ENCODE results near the gene PHEX. TPM values are rescaled to one million over a fixed set of nuclear protein-coding genes. Genes with fewer than 3 reads are reported as not detected.

Gene PHEX
- total and polyA plus RNA-seq, 4 experiments from 2014 or later = 0.25 to 0.98 (median 0.37) TPM

DNA sequence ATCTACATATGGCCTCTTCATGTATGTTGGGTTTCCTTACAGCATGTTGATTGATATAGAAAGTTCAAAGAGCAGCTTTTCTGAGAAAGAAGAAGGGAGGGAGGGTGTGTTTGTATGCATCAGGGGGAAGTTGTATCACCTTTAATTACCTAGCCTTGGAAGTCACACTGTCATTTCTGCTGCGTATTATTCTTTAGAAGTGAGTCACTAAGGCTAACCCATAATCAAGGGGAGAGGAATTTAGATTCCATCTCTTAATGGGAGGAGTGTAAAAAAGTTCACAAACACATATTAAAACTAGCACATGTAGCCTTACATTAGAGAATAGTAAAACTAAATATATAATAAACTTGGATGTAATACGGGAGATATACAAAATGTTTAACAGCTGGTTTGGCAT, 154.0 kb downstream of the PHEX start:
- Mint-ChIP-seq H3K4me3 (no peak overlapping the region), H3K27me3 (no peaks in the 10 kb centered on the region), H3K4me1 (no peaks in the 10 kb centered on the region), H3K27ac (no peak overlapping the region), H3K9me3 (no peaks in the 10 kb centered on the region), H3K36me3 (no peaks in the 10 kb centered on the region)
- DNase-seq = no peak
- no peaks in the 10 kb centered on the region for H3K4me1 ChIP-seq (ENCODE audit: insufficient read depth, low read length)
- intact Hi-C loops (cut with micrococcal nuclease) = no loop called here
- H3K27ac ChIP-seq (ENCODE audit: low read depth, low read length) = no peak overlapping the region
- no peaks in the 10 kb centered on the region for H3K27me3 ChIP-seq (ENCODE audit: insufficient read depth, low read length)
- no peak overlapping the region for H3K4me3 ChIP-seq (ENCODE audit: low read length in 2 of 2)
- POLR2A ChIA-PET (ENCODE audit: partially characterized antibody) = no interaction called here
- CTCF ChIA-PET (ENCODE audit: partially characterized antibody) = no interaction called here
- H3K36me3 ChIP-seq (ENCODE audit: insufficient read depth, low read length) = no peaks in the 10 kb centered on the region
- H3K9me3 ChIP-seq (ENCODE audit: control insufficient read depth in 1 of 2, low read length in 2 of 2) = no peaks in the 10 kb centered on the region

DNA sequence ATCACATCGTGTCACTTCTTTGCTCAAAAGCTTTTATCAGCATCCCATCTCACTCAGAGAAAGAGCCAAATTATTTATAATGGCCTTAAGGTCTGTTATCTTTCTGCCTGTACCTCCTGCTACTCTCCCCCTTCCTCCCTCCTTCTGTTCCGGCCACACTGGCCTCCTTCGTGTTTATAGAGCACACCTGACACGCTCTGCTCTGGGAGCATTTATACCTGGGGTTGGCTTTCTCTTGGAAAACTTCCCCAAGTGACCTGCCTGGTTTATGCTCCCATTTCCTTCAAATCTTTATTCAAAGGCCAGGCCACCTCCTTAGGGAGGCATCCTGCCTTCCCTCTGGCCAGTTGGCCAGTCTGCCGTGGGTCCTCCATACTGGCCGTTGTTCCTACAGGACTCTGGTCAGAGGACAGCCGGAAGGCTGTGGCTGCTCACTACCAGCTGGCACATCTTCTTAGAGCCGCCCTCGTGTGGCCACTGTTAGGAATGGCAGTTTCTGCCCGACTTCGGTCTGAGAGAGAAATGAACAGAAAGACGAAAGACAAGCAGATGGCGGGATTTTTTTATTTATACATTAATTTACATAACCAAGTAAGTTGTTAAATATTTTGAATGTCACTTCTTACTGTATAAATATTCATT, 160.4 kb downstream of the PHEX start:
- no peaks in the 10 kb centered on the region for H3K36me3 Mint-ChIP-seq
- peak overlapping the region in 2 of 8 donors; percentile 51 to 53 for H3K4me3 Mint-ChIP-seq

DNA sequence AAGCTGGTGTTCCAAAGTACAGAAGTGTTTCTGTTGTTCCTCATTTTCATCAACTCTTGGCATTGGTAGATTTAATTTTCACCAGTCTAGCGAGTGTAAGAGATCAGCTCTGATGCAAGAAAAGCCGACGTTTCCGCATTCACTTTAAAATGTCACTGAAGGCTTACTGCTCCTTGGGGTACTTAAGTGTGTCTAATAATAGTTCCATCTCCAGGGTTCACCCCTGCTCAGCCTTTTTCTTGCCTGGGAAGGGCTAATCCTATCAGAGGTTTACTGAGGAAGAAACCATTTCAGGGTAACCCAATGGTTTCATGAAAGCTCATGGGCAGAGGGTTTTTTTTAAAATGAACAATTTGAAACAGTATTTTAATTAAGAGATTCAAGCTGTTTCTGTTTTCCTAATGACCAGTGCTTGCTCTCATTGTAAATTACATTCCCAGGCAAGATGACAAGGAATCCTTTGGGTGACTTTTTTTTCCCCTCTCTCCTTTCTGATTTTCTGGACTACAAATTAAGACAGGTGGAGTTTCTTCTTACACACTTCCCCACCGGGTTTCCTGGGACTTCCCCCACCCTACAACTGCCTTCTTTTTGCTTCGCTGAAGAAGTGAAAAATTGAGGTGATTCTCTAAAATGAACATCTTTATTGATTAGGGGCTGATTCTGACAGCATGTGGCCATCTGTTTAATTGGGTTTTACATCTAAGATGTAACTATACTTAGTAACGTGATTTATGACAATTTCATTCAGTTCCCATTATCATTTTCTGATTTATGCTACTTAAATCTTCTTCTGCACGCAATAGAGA, 161.9 kb downstream of the PHEX start:
- POLR2A ChIA-PET (ENCODE audit: partially characterized antibody) = no interaction called here
- Histone ChIP-seq H3K27ac (ENCODE audit: low read depth, low read length) (no peak overlapping the region), H3K9me3 (ENCODE audit: control insufficient read depth in 1 of 2, low read length in 2 of 2) (no peaks in the 10 kb centered on the region), H3K27me3 (ENCODE audit: insufficient read depth, low read length) (no peaks in the 10 kb centered on the region), H3K4me3 (ENCODE audit: low read length in 2 of 2) (no peak overlapping the region), H3K36me3 (ENCODE audit: insufficient read depth, low read length) (no peaks in the 10 kb centered on the region), H3K4me1 (ENCODE audit: insufficient read depth, low read length) (no peaks in the 10 kb centered on the region)
- Mint-ChIP-seq H3K27ac (no peak overlapping the region), H3K9me3 (peaks cover 0 to 2% (median 0%) of the 10 kb centered on the region in 8 donors), H3K4me1 (peaks cover 0 to 4% (median 3%) of the 10 kb centered on the region in 4 donors), H3K36me3 (no peaks in the 10 kb centered on the region), H3K4me3 (no peak overlapping the region), H3K27me3 (peaks cover 0 to 1% of the 10 kb centered on the region in 2 donors)
- no peak for DNase-seq
- intact Hi-C loops (cut with micrococcal nuclease) = loop anchor here (2.0 kb wide), 1 partner anchor 1667 kb away; no protein-coding TSS in a partner anchor
- CTCF ChIA-PET (ENCODE audit: partially characterized antibody) = interaction anchor here (1.2 to 1.8 kb wide), 2 partner anchors 58 to 209 kb away, joined by 3 to 7 read pairs; no protein-coding TSS in a partner anchor

More for the DNA sequence above, 160.4 kb downstream of the PHEX start:
- Histone ChIP-seq H3K4me3 (ENCODE audit: low read length in 2 of 2) (no peak overlapping the region), H3K27me3 (ENCODE audit: insufficient read depth, low read length) (no peaks in the 10 kb centered on the region), H3K36me3 (ENCODE audit: insufficient read depth, low read length) (no peaks in the 10 kb centered on the region), H3K9me3 (ENCODE audit: control insufficient read depth in 1 of 2, low read length in 2 of 2) (no peaks in the 10 kb centered on the region), H3K27ac (ENCODE audit: low read depth, low read length) (no peak overlapping the region), H3K4me1 (ENCODE audit: insufficient read depth, low read length) (no peaks in the 10 kb centered on the region)
- intact Hi-C loops (cut with micrococcal nuclease) = loop anchor here (1.0 to 2.0 kb wide), 2 partner anchors 56 to 1666 kb away; no protein-coding TSS in a partner anchor
- H3K9me3 Mint-ChIP-seq = peaks cover 0 to 2% (median 0%) of the 10 kb centered on the region in 8 donors
- H3K27me3 Mint-ChIP-seq = peaks cover 0 to 1% of the 10 kb centered on the region in 2 donors
- ChIA-PET CTCF (ENCODE audit: partially characterized antibody) (no interaction called here), POLR2A (ENCODE audit: partially characterized antibody) (no interaction called here)
- H3K27ac Mint-ChIP-seq = no peak overlapping the region
- DNase-seq = peak in 4 of 5 donors; percentile 28 to 46 (median 40)
- peaks cover 0 to 4% (median 3%) of the 10 kb centered on the region in 4 donors for H3K4me1 Mint-ChIP-seq

DNA sequence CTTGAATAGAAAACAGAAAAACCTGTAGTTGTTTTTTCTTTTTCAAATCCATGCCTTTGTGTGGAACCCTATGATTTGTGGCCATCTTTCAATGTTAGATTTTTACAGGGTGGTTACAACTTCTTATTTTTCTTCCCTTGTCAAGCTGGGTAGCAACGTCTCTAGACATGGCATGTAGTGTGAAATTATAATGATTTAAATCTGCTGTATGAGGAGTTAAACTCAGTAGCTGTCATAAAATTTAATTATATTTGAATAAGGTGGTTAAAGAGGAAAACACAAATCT, 162.5 kb downstream of the PHEX start:
- DNase-seq = no peak
- H3K9me3 Mint-ChIP-seq = peaks cover 0 to 2% (median 0%) of the 10 kb centered on the region in 8 donors
- ChIA-PET CTCF (ENCODE audit: partially characterized antibody) (interaction anchor here (1.2 to 1.8 kb wide), 2 partner anchors 58 to 209 kb away, joined by 3 to 7 read pairs; no protein-coding TSS in a partner anchor), POLR2A (ENCODE audit: partially characterized antibody) (no interaction called here)
- H3K27me3 Mint-ChIP-seq = peaks cover 0 to 1% of the 10 kb centered on the region in 2 donors
- no peaks in the 10 kb centered on the region for H3K36me3 ChIP-seq (ENCODE audit: insufficient read depth, low read length)
- no peak overlapping the region for H3K27ac Mint-ChIP-seq
- H3K4me1 Mint-ChIP-seq = peaks cover 0 to 4% (median 3%) of the 10 kb centered on the region in 4 donors
- H3K9me3 ChIP-seq (ENCODE audit: control insufficient read depth in 1 of 2, low read length in 2 of 2) = no peaks in the 10 kb centered on the region
- intact Hi-C loops (cut with micrococcal nuclease) = no loop called here
- H3K36me3 Mint-ChIP-seq = no peaks in the 10 kb centered on the region
- H3K4me3 Mint-ChIP-seq = no peak overlapping the region
- H3K4me3 ChIP-seq (ENCODE audit: low read length in 2 of 2) = no peak overlapping the region
- no peaks in the 10 kb centered on the region for H3K4me1 ChIP-seq (ENCODE audit: insufficient read depth, low read length)
- no peaks in the 10 kb centered on the region for H3K27me3 ChIP-seq (ENCODE audit: insufficient read depth, low read length)
- H3K27ac ChIP-seq (ENCODE audit: low read depth, low read length) = no peak overlapping the region

DNA sequence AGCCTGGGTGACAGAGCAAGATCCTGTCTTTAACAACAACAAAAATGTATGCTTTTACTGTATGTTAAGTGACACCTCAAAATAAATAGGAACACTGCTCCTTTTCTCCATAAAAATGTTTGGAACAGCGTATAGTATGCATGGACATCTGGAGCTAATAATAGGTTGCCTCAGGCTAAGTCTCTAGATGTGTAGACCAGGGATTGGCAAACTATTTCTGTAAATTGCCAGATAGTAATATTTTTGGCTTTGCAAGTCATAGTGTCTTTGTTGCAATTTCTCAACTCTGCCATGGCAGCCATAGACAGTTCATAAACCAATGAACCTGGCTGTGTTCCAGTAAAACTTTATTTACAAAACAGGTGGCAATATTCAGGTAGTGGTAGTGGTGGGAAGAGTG, 164.0 kb downstream of the PHEX start:
- intact Hi-C loops (cut with micrococcal nuclease) = no loop called here
- CTCF ChIA-PET (ENCODE audit: partially characterized antibody) = no interaction called here

DNA sequence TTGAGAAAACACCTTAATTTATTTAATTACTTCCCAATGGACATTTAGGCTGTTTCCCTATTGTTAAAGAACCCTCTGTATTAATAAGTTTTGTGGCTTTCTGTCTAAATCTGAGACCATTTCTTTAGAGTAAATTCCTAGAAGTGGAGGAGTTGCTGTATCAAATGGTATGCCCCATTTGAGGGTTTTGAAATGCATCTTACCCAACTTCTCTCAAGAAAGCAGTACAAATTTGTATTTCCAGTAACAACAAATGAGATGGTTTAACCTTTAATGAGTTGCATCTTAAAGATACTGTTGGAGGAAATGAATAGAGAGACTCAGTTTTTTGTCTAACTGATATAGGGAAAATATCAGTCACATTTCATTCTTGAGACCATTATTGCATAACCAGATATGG, 170.1 kb downstream of the PHEX start:
- Histone ChIP-seq H3K4me3 (ENCODE audit: low read length in 2 of 2) (no peak overlapping the region), H3K27me3 (ENCODE audit: insufficient read depth, low read length) (no peaks in the 10 kb centered on the region), H3K9me3 (ENCODE audit: control insufficient read depth in 1 of 2, low read length in 2 of 2) (no peaks in the 10 kb centered on the region), H3K27ac (ENCODE audit: low read depth, low read length) (no peak overlapping the region), H3K4me1 (ENCODE audit: insufficient read depth, low read length) (no peaks in the 10 kb centered on the region), H3K36me3 (ENCODE audit: insufficient read depth, low read length) (no peaks in the 10 kb centered on the region)
- Mint-ChIP-seq H3K4me3 (no peak overlapping the region), H3K27me3 (no peaks in the 10 kb centered on the region), H3K4me1 (no peaks in the 10 kb centered on the region), H3K27ac (no peak overlapping the region), H3K9me3 (no peaks in the 10 kb centered on the region), H3K36me3 (no peaks in the 10 kb centered on the region)
- ChIA-PET CTCF (ENCODE audit: partially characterized antibody) (no interaction called here), POLR2A (ENCODE audit: partially characterized antibody) (no interaction called here)
- DNase-seq = no peak
- intact Hi-C loops (cut with micrococcal nuclease) = no loop called here

More for the DNA sequence above, 164.0 kb downstream of the PHEX start:
- Histone ChIP-seq H3K4me3 (ENCODE audit: low read length in 2 of 2) (no peak overlapping the region), H3K27ac (ENCODE audit: low read depth, low read length) (no peak overlapping the region), H3K4me1 (ENCODE audit: insufficient read depth, low read length) (no peaks in the 10 kb centered on the region), H3K9me3 (ENCODE audit: control insufficient read depth in 1 of 2, low read length in 2 of 2) (no peaks in the 10 kb centered on the region), H3K27me3 (ENCODE audit: insufficient read depth, low read length) (no peaks in the 10 kb centered on the region), H3K36me3 (ENCODE audit: insufficient read depth, low read length) (no peaks in the 10 kb centered on the region)
- POLR2A ChIA-PET (ENCODE audit: partially characterized antibody) = no interaction called here
- Mint-ChIP-seq H3K4me1 (peaks cover 0 to 4% (median 3%) of the 10 kb centered on the region in 4 donors), H3K4me3 (no peak overlapping the region), H3K9me3 (peaks cover 0 to 2% (median 0%) of the 10 kb centered on the region in 8 donors), H3K27me3 (peaks cover 0 to 1% of the 10 kb centered on the region in 2 donors), H3K27ac (no peak overlapping the region), H3K36me3 (no peaks in the 10 kb centered on the region)
- DNase-seq = no peak

DNA sequence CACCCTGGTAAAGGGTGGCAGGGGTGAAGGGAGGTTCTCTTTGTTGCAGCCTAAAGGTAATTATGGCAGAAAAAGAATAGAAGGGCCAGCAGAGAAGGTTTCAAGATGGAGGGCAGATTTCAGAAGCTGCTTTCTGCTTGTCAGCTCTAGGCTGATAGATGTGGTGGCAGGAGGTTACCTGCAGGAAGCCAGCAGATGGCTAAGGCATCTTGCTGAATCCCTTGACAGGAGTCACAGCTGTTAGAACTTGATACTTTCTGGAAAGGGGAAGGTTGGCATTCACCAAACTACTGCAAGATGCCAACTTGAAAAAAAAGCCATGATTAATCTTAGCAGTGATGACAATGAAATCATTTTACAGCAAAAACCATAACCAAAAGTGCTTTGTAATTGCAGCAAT, 171.1 kb downstream of the PHEX start:
- no peak overlapping the region for H3K4me3 ChIP-seq (ENCODE audit: low read length in 2 of 2)
- no peak overlapping the region for H3K27ac ChIP-seq (ENCODE audit: low read depth, low read length)
- intact Hi-C loops (cut with micrococcal nuclease) = no loop called here
- no peaks in the 10 kb centered on the region for H3K9me3 ChIP-seq (ENCODE audit: control insufficient read depth in 1 of 2, low read length in 2 of 2)
- Mint-ChIP-seq H3K9me3 (no peaks in the 10 kb centered on the region), H3K36me3 (no peaks in the 10 kb centered on the region), H3K4me1 (no peaks in the 10 kb centered on the region), H3K27ac (no peak overlapping the region), H3K27me3 (no peaks in the 10 kb centered on the region), H3K4me3 (no peak overlapping the region)
- POLR2A ChIA-PET (ENCODE audit: partially characterized antibody) = no interaction called here
- H3K4me1 ChIP-seq (ENCODE audit: insufficient read depth, low read length) = no peaks in the 10 kb centered on the region
- no peaks in the 10 kb centered on the region for H3K36me3 ChIP-seq (ENCODE audit: insufficient read depth, low read length)
- DNase-seq = no peak
- CTCF ChIA-PET (ENCODE audit: partially characterized antibody) = no interaction called here
- H3K27me3 ChIP-seq (ENCODE audit: insufficient read depth, low read length) = no peaks in the 10 kb centered on the region

Measured in CD4-positive, alpha-beta memory T cell (primary cell).